HCT116 (cell line): ENCODE measurements around the gene RBM12. TPM values are rescaled to one million over a fixed set of nuclear protein-coding genes. Genes with fewer than 3 reads are reported as not detected.

ENCODE experiments used
- ATAC-seq: fragments of 200-7000 bp; cut with Tn5 transposase; 2 replicates; pipeline ENCODE4 v1.9.1; 2020; ENCODE audit warnings: mild to moderate bottlenecking, moderate library complexity
- BruUV-seq: library from RNA; stranded (reverse); fragments of 400-500 nt; replicated peaks from 2 replicates; lab custom pipeline; 2021; lab: Mats Ljungman, UMichigan
- CTCF ChIA-PET: fragments of 300-600 bp; sonication (Branson Sonifier 250); formaldehyde crosslinking; loops from one replicate; lab custom pipeline; 2021; ENCODE audit warnings: antibody characterized with exemption; lab: Charles Lee
- POLR2A ChIA-PET: fragments of 300-600, 350-600 bp; sonication (Branson Sonifier 250); formaldehyde crosslinking; loops from one replicate; lab custom pipeline; 2021; ENCODE audit warnings: antibody characterized with exemption; lab: Charles Lee
- RAD21 ChIA-PET, 2 experiments: fragments of 300-600 bp; sonication (Branson Sonifier 250); formaldehyde crosslinking; loops; one replicate each; lab custom pipeline; 2023; ENCODE audit warnings: low total read pairs in 2 of 2; ENCODE audit not compliant: uncharacterized antibody in 2 of 2, unreplicated experiment in 2 of 2, low non-redundant PET in 1 of 2; lab: Charles Lee
- DNase-seq: peaks from one replicate; pipeline ENCODE4 v3.0.0-alpha.2; 2010; ENCODE audit warnings: low read depth, low spot score
- H2AFZ ChIP-seq: fragments of 200-600 bp; shearing (Covaris generic), sonication (generic); 2 replicates; pipeline ENCODE4 v1.6.1; 2017; ENCODE audit warnings: low read depth, mixed run types, mixed read lengths, antibody characterized with exemption, low read length; ENCODE audit not compliant: poor library complexity, severe bottlenecking
- H3K27ac ChIP-seq: 2 replicates; pipeline ENCODE4 v1.5.1; 2012; ENCODE audit warnings: low read depth, low read length
- H3K27me3 ChIP-seq: fragments of 200-600 bp; sonication (generic); 2 replicates; pipeline ENCODE4 v1.6.1; 2016; ENCODE audit warnings: mixed run types, low read length, mixed read lengths; ENCODE audit not compliant: insufficient read depth
- H3K36me3 ChIP-seq, 2 experiments: fragments of 200-500 bp in 1 of 2; fragments of 200-600 bp in 1 of 2; sonication (Bioruptor generic) in 1 of 2; sonication (generic) in 1 of 2; 2 replicates each; pipeline versions ENCODE4 v1.5.1 to v1.6.1; 2014 to 2016; ENCODE audit warnings: low read length in 2 of 2, inconsistent platforms in 1 of 2, mixed read lengths in 1 of 2, mixed run types in 1 of 2; ENCODE audit not compliant: insufficient read depth in 2 of 2, control insufficient read depth in 1 of 2
- H3K4me1 ChIP-seq, 2 experiments: fragments of 200-600 bp in 1 of 2; sonication (generic) in 1 of 2; 2 replicates each; pipeline versions ENCODE4 v1.5.1 to v1.6.1; 2012 to 2017; ENCODE audit warnings: low read length in 2 of 2, inconsistent platforms in 1 of 2, mild to moderate bottlenecking in 1 of 2, mixed read lengths in 1 of 2, mixed run types in 1 of 2, moderate library complexity in 1 of 2; ENCODE audit not compliant: insufficient read depth in 2 of 2, control insufficient read depth in 1 of 2
- H3K4me2 ChIP-seq: fragments of 200-600 bp; sonication (generic); 2 replicates; pipeline ENCODE4 v1.6.1; 2017; ENCODE audit warnings: mixed run types, low read length, mixed read lengths
- H3K4me3 ChIP-seq, 2 experiments: fragments of 200-600 bp in 1 of 2; sonication (generic) in 1 of 2; replicated peaks in 1 of 2; 2 replicates each; pipeline ENCODE4 v1.5.1; 2011 to 2016; ENCODE audit warnings: low read length in 2 of 2, control low read depth in 1 of 2, low read depth in 1 of 2, mild to moderate bottlenecking in 1 of 2, mixed read lengths in 1 of 2, mixed run types in 1 of 2
- H3K79me2 ChIP-seq: fragments of 200-600 bp; sonication (generic); 2 replicates; pipeline ENCODE4 v1.6.1; 2017; ENCODE audit warnings: mild to moderate bottlenecking, mixed run types, low read length, moderate library complexity, mixed read lengths; ENCODE audit not compliant: insufficient read depth
- H3K9ac ChIP-seq: fragments of 200-600 bp; sonication (generic); 2 replicates; pipeline ENCODE4 v1.6.1; 2016; ENCODE audit warnings: low read length, mixed read lengths
- H3K9me2 ChIP-seq: fragments of 200-600 bp; sonication (generic), shearing (Covaris generic); 2 replicates; pipeline ENCODE4 v1.6.1; 2017; ENCODE audit warnings: mixed run types, mild to moderate bottlenecking, moderate library complexity; ENCODE audit not compliant: insufficient read depth
- H3K9me3 ChIP-seq, 2 experiments: fragments of 200-500 bp in 1 of 2; fragments of 200-600 bp in 1 of 2; sonication (Bioruptor generic) in 1 of 2; sonication (generic) in 1 of 2; 2 replicates each; pipeline ENCODE4 v1.6.1; 2014 to 2017; ENCODE audit warnings: low read length in 2 of 2, mixed read lengths in 2 of 2, inconsistent platforms in 1 of 2, low read depth in 1 of 2, mild to moderate bottlenecking in 1 of 2, mixed run types in 1 of 2, moderate library complexity in 1 of 2; ENCODE audit not compliant: control insufficient read depth in 1 of 2, insufficient read depth in 1 of 2
- H4K20me1 ChIP-seq: fragments of 200-600 bp; sonication (generic), shearing (Covaris generic); 2 replicates; pipeline ENCODE4 v1.6.1; 2017; ENCODE audit warnings: mixed run types, mild to moderate bottlenecking, moderate library complexity; ENCODE audit not compliant: insufficient read depth
- CEBPB ChIP-seq: IDR thresholded peaks from 2 replicates; pipeline ENCODE4 v1.6.1; 2012; ENCODE audit warnings: low read depth
- EGR1 ChIP-seq: IDR thresholded peaks from 2 replicates; pipeline ENCODE4 v1.6.1; 2012; ENCODE audit warnings: low read depth
- ELF1 ChIP-seq: IDR thresholded peaks from 2 replicates; pipeline ENCODE4 v1.6.1; 2012; ENCODE audit warnings: low read depth, borderline replicate concordance
- EZH2 ChIP-seq: fragments of 200-600 bp; sonication (generic); IDR thresholded peaks from 2 replicates; pipeline ENCODE4 v1.6.1; 2017; ENCODE audit warnings: antibody characterized with exemption, mixed run types
- JUND ChIP-seq: IDR thresholded peaks from 2 replicates; pipeline ENCODE4 v1.6.1; 2012
- POLR2A ChIP-seq: IDR thresholded peaks from 2 replicates; pipeline ENCODE4 v1.7.0; 2011; ENCODE audit warnings: borderline replicate concordance; ENCODE audit not compliant: insufficient read depth, insufficient read length; ENCODE audit errors: extremely low read depth
- SRF ChIP-seq: IDR thresholded peaks from 2 replicates; pipeline ENCODE4 v1.6.1; 2012; ENCODE audit warnings: low read depth
- TCF7L2 ChIP-seq: IDR thresholded peaks from 2 replicates; pipeline ENCODE4 v1.7.0; 2011; ENCODE audit warnings: borderline replicate concordance, inconsistent platforms; ENCODE audit not compliant: insufficient read depth, insufficient read length; ENCODE audit errors: extremely low read depth
- YY1 ChIP-seq: IDR thresholded peaks from 2 replicates; pipeline ENCODE4 v1.6.1; 2011; ENCODE audit warnings: low read length, low read depth, moderate library complexity, mild to moderate bottlenecking; ENCODE audit not compliant: insufficient replicate concordance; ENCODE audit errors: extremely low read depth
- ZFX ChIP-seq: fragments of 450-650 bp; IDR thresholded peaks from 2 replicates; pipeline ENCODE4 v1.6.1; 2017
- ZNF274 ChIP-seq: fragments of 200-500 bp; sonication (Bioruptor generic); IDR thresholded peaks from 2 replicates; pipeline ENCODE4 v1.6.1; 2014; ENCODE audit warnings: mild to moderate bottlenecking, low read depth, low read length, inconsistent platforms
- intact Hi-C: fragments of 100-400 bp; cut with micrococcal nuclease; formaldehyde crosslinking; loops from 2 replicates; pipeline ENCODE4 v1.10.0; 2022
- total RNA-seq: library from RNA; stranded (reverse); gene quantifications from one replicate; pipeline ENCODE4 v1.2.1, GENCODE V29; 2021; ENCODE audit not compliant: unreplicated experiment
- TF ChIP-seq, protein P1 (sequence below): IDR thresholded peaks from 2 replicates; pipeline ENCODE4 v1.6.1; 2012; ENCODE audit warnings: low read depth
- TF ChIP-seq, protein P2 (sequence below): IDR thresholded peaks from 2 replicates; pipeline ENCODE4 v1.6.1; 2012
- TF ChIP-seq, protein P3 (sequence below): IDR thresholded peaks from 2 replicates; pipeline ENCODE4 v1.6.1; 2011; ENCODE audit warnings: mild to moderate bottlenecking, low read length, moderate library complexity; ENCODE audit not compliant: insufficient replicate concordance; ENCODE audit errors: extremely low read depth
- TF ChIP-seq, protein P4 (sequence below): IDR thresholded peaks from 2 replicates; pipeline ENCODE4 v1.6.1; 2012

The RBM12 gene
- total RNA-seq, 1 experiment from 2014 or later, result 110 TPM

- Histone ChIP-seq H3K36me3 (no peaks in the 10 kb centered on the region), H3K27me3 (no peaks in the 10 kb centered on the region), H3K4me1 (peaks cover 30 to 49% of the 10 kb centered on the region in 2 experiments), H3K27ac (no peak overlapping the region), H3K9me3 (no peaks in the 10 kb centered on the region), H3K9me2 (no peaks in the 10 kb centered on the region), H3K9ac (no peak overlapping the region), H2AFZ (no peak overlapping the region), H3K4me3 (no peak overlapping the region), H3K4me2 (no peak overlapping the region), H3K79me2 (no peaks in the 10 kb centered on the region), H4K20me1 (no peaks in the 10 kb centered on the region)
- CTCF ChIA-PET, result no interaction called here
- POLR2A ChIA-PET, result no interaction called here
- DNase-seq (no peak), ATAC-seq (no peak)
- BruUV-seq, result no TSS peak
- TF ChIP-seq, protein P1, sequence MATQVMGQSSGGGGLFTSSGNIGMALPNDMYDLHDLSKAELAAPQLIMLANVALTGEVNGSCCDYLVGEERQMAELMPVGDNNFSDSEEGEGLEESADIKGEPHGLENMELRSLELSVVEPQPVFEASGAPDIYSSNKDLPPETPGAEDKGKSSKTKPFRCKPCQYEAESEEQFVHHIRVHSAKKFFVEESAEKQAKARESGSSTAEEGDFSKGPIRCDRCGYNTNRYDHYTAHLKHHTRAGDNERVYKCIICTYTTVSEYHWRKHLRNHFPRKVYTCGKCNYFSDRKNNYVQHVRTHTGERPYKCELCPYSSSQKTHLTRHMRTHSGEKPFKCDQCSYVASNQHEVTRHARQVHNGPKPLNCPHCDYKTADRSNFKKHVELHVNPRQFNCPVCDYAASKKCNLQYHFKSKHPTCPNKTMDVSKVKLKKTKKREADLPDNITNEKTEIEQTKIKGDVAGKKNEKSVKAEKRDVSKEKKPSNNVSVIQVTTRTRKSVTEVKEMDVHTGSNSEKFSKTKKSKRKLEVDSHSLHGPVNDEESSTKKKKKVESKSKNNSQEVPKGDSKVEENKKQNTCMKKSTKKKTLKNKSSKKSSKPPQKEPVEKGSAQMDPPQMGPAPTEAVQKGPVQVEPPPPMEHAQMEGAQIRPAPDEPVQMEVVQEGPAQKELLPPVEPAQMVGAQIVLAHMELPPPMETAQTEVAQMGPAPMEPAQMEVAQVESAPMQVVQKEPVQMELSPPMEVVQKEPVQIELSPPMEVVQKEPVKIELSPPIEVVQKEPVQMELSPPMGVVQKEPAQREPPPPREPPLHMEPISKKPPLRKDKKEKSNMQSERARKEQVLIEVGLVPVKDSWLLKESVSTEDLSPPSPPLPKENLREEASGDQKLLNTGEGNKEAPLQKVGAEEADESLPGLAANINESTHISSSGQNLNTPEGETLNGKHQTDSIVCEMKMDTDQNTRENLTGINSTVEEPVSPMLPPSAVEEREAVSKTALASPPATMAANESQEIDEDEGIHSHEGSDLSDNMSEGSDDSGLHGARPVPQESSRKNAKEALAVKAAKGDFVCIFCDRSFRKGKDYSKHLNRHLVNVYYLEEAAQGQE, result no peak
- no peak for TF ChIP-seq ZFX
- TF ChIP-seq, protein P2, sequence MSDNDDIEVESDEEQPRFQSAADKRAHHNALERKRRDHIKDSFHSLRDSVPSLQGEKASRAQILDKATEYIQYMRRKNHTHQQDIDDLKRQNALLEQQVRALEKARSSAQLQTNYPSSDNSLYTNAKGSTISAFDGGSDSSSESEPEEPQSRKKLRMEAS, result no peak
- no peak for TF ChIP-seq SRF
- no peak for TF ChIP-seq YY1
- no peak for TF ChIP-seq ZNF274
- TF ChIP-seq CEBPB, result no peak
- no peak for TF ChIP-seq EGR1
- no peak for TF ChIP-seq EZH2
- TF ChIP-seq TCF7L2, result no peak
- TF ChIP-seq, protein P3, sequence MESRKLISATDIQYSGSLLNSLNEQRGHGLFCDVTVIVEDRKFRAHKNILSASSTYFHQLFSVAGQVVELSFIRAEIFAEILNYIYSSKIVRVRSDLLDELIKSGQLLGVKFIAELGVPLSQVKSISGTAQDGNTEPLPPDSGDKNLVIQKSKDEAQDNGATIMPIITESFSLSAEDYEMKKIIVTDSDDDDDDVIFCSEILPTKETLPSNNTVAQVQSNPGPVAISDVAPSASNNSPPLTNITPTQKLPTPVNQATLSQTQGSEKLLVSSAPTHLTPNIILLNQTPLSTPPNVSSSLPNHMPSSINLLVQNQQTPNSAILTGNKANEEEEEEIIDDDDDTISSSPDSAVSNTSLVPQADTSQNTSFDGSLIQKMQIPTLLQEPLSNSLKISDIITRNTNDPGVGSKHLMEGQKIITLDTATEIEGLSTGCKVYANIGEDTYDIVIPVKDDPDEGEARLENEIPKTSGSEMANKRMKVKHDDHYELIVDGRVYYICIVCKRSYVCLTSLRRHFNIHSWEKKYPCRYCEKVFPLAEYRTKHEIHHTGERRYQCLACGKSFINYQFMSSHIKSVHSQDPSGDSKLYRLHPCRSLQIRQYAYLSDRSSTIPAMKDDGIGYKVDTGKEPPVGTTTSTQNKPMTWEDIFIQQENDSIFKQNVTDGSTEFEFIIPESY, result no peak
- TF ChIP-seq, protein P4, sequence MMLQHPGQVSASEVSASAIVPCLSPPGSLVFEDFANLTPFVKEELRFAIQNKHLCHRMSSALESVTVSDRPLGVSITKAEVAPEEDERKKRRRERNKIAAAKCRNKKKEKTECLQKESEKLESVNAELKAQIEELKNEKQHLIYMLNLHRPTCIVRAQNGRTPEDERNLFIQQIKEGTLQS, result no peak
- TF ChIP-seq POLR2A, result no peak
- TF ChIP-seq ELF1, result no peak
- no peak for TF ChIP-seq JUND
- intact Hi-C loops, result no loop called here
- RAD21 ChIA-PET, result no interaction called here
Measured at GRCh38 chr20:35611482-35611881, 53.2 kb downstream of the RBM12 start.
